Esophagus squamous epithelium (tissue), 4 donors: ENCODE results near the gene GPHN.

Source experiments
- POLR2A ChIP-seq, 4 donors: fragments of 450-650 bp; IDR thresholded peaks; one replicate each; pipeline ENCODE4 v1.6.1; 2017; ENCODE audit warnings: antibody characterized with exemption in 4 of 4, mild to moderate bottlenecking in 4 of 4, moderate library complexity in 3 of 4
- TF ChIP-seq, protein P1 (sequence below), 6 experiments: fragments of 450-650 bp in 4 of 6; fragments of 200-600 bp in 2 of 6; sonication (generic) in 2 of 6; IDR thresholded peaks; one replicate each; pipeline ENCODE4 v1.5.1; 2016 to 2019; ENCODE audit warnings: antibody characterized with exemption in 6 of 6, mild to moderate bottlenecking in 4 of 6, moderate library complexity in 4 of 6

GRCh38 chr14:66999978-67000377 lies 492.0 kb downstream of the GPHN start:
- no peak for TF ChIP-seq POLR2A (IDR thresholded peaks at IDR 0.05)
- TF ChIP-seq, protein P1, sequence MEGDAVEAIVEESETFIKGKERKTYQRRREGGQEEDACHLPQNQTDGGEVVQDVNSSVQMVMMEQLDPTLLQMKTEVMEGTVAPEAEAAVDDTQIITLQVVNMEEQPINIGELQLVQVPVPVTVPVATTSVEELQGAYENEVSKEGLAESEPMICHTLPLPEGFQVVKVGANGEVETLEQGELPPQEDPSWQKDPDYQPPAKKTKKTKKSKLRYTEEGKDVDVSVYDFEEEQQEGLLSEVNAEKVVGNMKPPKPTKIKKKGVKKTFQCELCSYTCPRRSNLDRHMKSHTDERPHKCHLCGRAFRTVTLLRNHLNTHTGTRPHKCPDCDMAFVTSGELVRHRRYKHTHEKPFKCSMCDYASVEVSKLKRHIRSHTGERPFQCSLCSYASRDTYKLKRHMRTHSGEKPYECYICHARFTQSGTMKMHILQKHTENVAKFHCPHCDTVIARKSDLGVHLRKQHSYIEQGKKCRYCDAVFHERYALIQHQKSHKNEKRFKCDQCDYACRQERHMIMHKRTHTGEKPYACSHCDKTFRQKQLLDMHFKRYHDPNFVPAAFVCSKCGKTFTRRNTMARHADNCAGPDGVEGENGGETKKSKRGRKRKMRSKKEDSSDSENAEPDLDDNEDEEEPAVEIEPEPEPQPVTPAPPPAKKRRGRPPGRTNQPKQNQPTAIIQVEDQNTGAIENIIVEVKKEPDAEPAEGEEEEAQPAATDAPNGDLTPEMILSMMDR (IDR thresholded peaks at IDR 0.05) = no peak
